Esophagus muscularis mucosa (tissue), 4 donors: ENCODE measurements around the gene KCNQ5. TPM values are rescaled to one million over a fixed set of nuclear protein-coding genes. Genes with fewer than 3 reads are reported as not detected.

ENCODE experiments used
- DNase-seq: peaks from one replicate; pipeline ENCODE4 v3.0.0-alpha.2; 2017; ENCODE audit errors: extremely low spot score
- H3K27ac ChIP-seq, 4 donors: fragments of 200-600 bp; sonication (generic); replicated peaks in 1 of 4; 1 replicate in 3 of 4; 2 replicates in 1 of 4; pipeline ENCODE4 v1.5.1; 2016 to 2019; ENCODE audit warnings: mild to moderate bottlenecking in 1 of 4
- H3K27me3 ChIP-seq, 4 donors: fragments of 200-600 bp; sonication (generic); one replicate each; pipeline versions ENCODE4 v1.5.1 to v1.6.0; 2016 to 2019
- H3K36me3 ChIP-seq, 4 donors: fragments of 200-600 bp; sonication (generic); one replicate each; pipeline ENCODE4 v1.5.1; 2016 to 2019
- H3K4me1 ChIP-seq, 4 donors: fragments of 200-600 bp; sonication (generic); one replicate each; pipeline ENCODE4 v1.5.1; 2016 to 2019
- H3K4me3 ChIP-seq, 4 donors: fragments of 200-600 bp; sonication (generic); 1 replicate in 2 of 4; 2 replicates in 2 of 4; pipeline ENCODE4 v1.5.1; 2016 to 2019; ENCODE audit warnings: mild to moderate bottlenecking in 4 of 4, moderate library complexity in 1 of 4
- H3K9me3 ChIP-seq, 4 donors: fragments of 200-600 bp; sonication (generic); 1 replicate in 3 of 4; 2 replicates in 1 of 4; pipeline ENCODE4 v1.5.1; 2016 to 2019
- CTCF ChIP-seq, 3 experiments: fragments of 200-600 bp in 2 of 3; fragments of 450-650 bp in 1 of 3; sonication (generic) in 2 of 3; IDR thresholded peaks; one replicate each; pipeline ENCODE4 v1.5.1; 2017 to 2019; ENCODE audit warnings: antibody characterized with exemption in 3 of 3, mild to moderate bottlenecking in 2 of 3, moderate library complexity in 1 of 3
- EP300 ChIP-seq: sonication (generic); formaldehyde crosslinking; IDR thresholded peaks from one replicate; pipeline ENCODE4 v1.6.1; 2017; ENCODE audit warnings: antibody characterized with exemption
- POLR2A ChIP-seq: fragments of 450-650 bp; IDR thresholded peaks from one replicate; pipeline ENCODE4 v1.6.1; 2017; ENCODE audit warnings: antibody characterized with exemption, moderate library complexity, mild to moderate bottlenecking, low read depth
- POLR2AphosphoS5 ChIP-seq, 2 donors: sonication (generic); formaldehyde crosslinking; IDR thresholded peaks; one replicate each; pipeline ENCODE4 v1.6.1; 2017; ENCODE audit warnings: antibody characterized with exemption in 2 of 2
- WGBS: methylation state at CpG from one replicate; pipeline ENCODE4 v1.1.5; 2018; 5-methylcytosine and 5-hydroxymethylcytosine counted together
- intact Hi-C: fragments of 100-400 bp; cut with DNase I; formaldehyde crosslinking; loops from one replicate; pipeline ENCODE4 v1.15.1; 2023
- total RNA-seq, 4 donors: library from RNA; depleted of rRNA; stranded (reverse); fragments of >200 nt; gene quantifications; one replicate each; pipeline versions ENCODE4 v1.1.0 to v1.2.1, GENCODE V29; 2016

The KCNQ5 gene
- total RNA-seq, 4 donors from 2014 or later, result 1.2 to 2.2 (median 1.8) TPM

- DNase-seq, result no peak
- Histone ChIP-seq H3K27me3 (no peaks in the 10 kb centered on the region), H3K9me3 (no peaks in the 10 kb centered on the region), H3K4me3 (no peak overlapping the region), H3K36me3 (no peaks in the 10 kb centered on the region), H3K4me1 (no peaks in the 10 kb centered on the region), H3K27ac (no peak overlapping the region)
- 86% methylated on average over 2 of the region's 2 CpGs for WGBS
- intact Hi-C loops, result no loop called here
- no peak for TF ChIP-seq POLR2AphosphoS5 (IDR thresholded peaks at IDR 0.05)
- TF ChIP-seq EP300, result no peak
- TF ChIP-seq POLR2A, result no peak
- no peak for TF ChIP-seq CTCF (IDR thresholded peaks at IDR 0.05)
Observed at GRCh38 chr6:73081955-73082354, 460.1 kb downstream of the KCNQ5 start.

- Histone ChIP-seq H3K4me1 (no peaks in the 10 kb centered on the region), H3K27me3 (no peaks in the 10 kb centered on the region), H3K27ac (no peak overlapping the region), H3K9me3 (no peaks in the 10 kb centered on the region), H3K4me3 (no peak overlapping the region), H3K36me3 (no peaks in the 10 kb centered on the region)
- 74% methylated on average over 3 of the region's 3 CpGs for WGBS
- TF ChIP-seq EP300 (no peak), POLR2AphosphoS5 (IDR thresholded peaks at IDR 0.05) (no peak), CTCF (IDR thresholded peaks at IDR 0.05) (no peak), POLR2A (no peak)
- DNase-seq, result no peak
- intact Hi-C loops, result no loop called here
Observed at GRCh38 chr6:73083886-73084285, 462.0 kb downstream of the KCNQ5 start.

- Histone ChIP-seq H3K27ac (no peak overlapping the region), H3K36me3 (no peaks in the 10 kb centered on the region), H3K4me1 (no peaks in the 10 kb centered on the region), H3K4me3 (no peak overlapping the region), H3K9me3 (no peaks in the 10 kb centered on the region), H3K27me3 (no peaks in the 10 kb centered on the region)
- TF ChIP-seq POLR2A (no peak), EP300 (no peak), POLR2AphosphoS5 (IDR thresholded peaks at IDR 0.05) (no peak), CTCF (IDR thresholded peaks at IDR 0.05) (no peak)
- no peak for DNase-seq
- WGBS, result 39% methylated on average over 4 of the region's 4 CpGs
- intact Hi-C loops, result no loop called here
Observed at GRCh38 chr6:73085443-73085871, 463.6 kb downstream of the KCNQ5 start.

DNA sequence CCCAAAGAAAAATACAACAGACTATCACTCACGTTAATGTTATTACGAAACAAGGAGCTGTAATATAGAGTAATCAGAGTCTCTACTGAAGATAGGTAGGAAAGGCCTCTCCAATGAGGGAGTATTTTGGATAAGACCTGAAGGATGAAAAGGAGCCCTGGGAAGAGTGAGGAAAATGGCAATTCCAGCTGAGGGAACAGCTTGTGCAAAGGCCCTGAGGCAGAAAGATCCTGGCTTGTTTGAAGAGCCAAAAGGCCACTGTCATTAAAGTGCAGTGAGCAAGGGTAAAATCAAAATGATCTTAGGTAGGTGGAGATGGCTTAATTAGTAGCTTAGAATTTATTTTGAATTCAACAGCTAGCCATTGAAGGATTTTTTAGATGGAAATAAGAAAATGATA is 464.9 kb downstream of the KCNQ5 start:
- Histone ChIP-seq H3K4me3 (no peak overlapping the region), H3K4me1 (no peaks in the 10 kb centered on the region), H3K27me3 (no peaks in the 10 kb centered on the region), H3K9me3 (no peaks in the 10 kb centered on the region), H3K27ac (no peak overlapping the region), H3K36me3 (no peaks in the 10 kb centered on the region)
- DNase-seq, result no peak
- no peak for TF ChIP-seq CTCF (IDR thresholded peaks at IDR 0.05)
- no peak for TF ChIP-seq EP300
- no peak for TF ChIP-seq POLR2A
- TF ChIP-seq POLR2AphosphoS5 (IDR thresholded peaks at IDR 0.05), result no peak
- intact Hi-C loops, result no loop called here
- WGBS, result 86% methylated on average over 2 of the region's 2 CpGs

DNA sequence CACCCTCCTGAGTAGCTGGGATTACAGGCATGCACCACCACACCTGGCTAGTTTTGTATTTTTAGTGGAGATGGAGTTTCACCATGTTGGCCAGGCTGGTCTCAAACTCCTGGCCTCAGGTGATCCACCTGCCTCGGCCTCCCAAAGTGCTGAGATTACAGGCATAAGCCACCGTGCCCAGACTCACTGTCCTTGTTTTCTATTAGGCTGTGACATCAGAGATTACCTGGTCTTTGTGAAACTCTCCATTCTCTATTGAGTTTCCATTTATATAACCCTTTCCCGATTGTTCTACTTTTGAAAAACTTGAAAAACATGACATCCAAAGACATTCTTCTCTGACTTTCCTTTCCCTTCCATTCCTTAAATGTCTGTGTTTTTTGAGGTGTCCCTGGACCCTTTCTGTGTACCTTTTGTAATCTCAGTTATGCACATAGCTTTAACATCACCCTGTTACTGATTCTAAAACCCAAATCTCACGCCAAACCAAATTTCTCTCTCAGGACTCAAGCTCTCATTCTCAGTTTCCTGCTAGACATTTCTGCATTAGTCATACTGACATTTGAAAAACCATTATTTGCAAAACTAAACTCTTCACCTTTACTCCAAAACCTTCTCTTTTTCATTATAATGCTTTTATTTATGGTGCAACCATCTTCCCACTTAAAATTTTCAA is 466.4 kb downstream of the KCNQ5 start:
- Histone ChIP-seq H3K27me3 (no peaks in the 10 kb centered on the region), H3K4me1 (no peaks in the 10 kb centered on the region), H3K9me3 (no peaks in the 10 kb centered on the region), H3K36me3 (no peaks in the 10 kb centered on the region), H3K27ac (no peak overlapping the region), H3K4me3 (no peak overlapping the region)
- TF ChIP-seq CTCF (IDR thresholded peaks at IDR 0.05), result no peak
- no peak for TF ChIP-seq POLR2A
- no peak for TF ChIP-seq POLR2AphosphoS5 (IDR thresholded peaks at IDR 0.05)
- TF ChIP-seq EP300, result no peak
- 88% methylated on average over 4 of the region's 4 CpGs for WGBS
- intact Hi-C loops, result no loop called here
- DNase-seq, result no peak
